ENCODE data around the gene GAREM1.

DNA sequence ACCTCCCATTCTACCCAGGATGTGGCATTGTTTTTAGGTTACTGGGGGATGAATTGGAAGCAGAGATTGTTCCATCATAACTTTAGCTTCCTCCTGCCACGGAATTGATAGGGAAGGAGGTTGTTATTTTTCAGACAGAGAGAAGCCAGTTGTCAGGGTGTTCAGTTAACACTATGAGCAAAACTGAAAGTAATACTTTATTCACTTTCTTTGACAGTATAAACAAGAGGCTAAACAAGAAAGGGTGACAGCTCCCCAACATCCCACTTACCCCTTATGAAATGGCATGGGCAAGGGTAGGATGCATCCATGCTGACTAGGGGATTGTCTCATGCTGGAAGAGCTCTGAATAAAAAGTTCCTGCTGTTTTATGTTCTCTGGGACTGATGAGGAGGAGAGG is 36.4 kb upstream of the GAREM1 start:
- no peak for TF ChIP-seq JAZF1 (CRISPR knock-in tag; IDR thresholded peaks at IDR 0.05)
- no peak for TF ChIP-seq NFE2L1 (CRISPR knock-in tag; IDR thresholded peaks at IDR 0.05)
- TF ChIP-seq, protein P1, sequence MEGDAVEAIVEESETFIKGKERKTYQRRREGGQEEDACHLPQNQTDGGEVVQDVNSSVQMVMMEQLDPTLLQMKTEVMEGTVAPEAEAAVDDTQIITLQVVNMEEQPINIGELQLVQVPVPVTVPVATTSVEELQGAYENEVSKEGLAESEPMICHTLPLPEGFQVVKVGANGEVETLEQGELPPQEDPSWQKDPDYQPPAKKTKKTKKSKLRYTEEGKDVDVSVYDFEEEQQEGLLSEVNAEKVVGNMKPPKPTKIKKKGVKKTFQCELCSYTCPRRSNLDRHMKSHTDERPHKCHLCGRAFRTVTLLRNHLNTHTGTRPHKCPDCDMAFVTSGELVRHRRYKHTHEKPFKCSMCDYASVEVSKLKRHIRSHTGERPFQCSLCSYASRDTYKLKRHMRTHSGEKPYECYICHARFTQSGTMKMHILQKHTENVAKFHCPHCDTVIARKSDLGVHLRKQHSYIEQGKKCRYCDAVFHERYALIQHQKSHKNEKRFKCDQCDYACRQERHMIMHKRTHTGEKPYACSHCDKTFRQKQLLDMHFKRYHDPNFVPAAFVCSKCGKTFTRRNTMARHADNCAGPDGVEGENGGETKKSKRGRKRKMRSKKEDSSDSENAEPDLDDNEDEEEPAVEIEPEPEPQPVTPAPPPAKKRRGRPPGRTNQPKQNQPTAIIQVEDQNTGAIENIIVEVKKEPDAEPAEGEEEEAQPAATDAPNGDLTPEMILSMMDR (IDR thresholded peaks at IDR 0.05): no peak
- no peak for TF ChIP-seq JUN (CRISPR knock-in tag; IDR thresholded peaks at IDR 0.05)
- no peak for TF ChIP-seq IRF2 (CRISPR knock-in tag; IDR thresholded peaks at IDR 0.05; ENCODE audit: borderline replicate concordance, low read depth)
- TF ChIP-seq, protein P2, sequence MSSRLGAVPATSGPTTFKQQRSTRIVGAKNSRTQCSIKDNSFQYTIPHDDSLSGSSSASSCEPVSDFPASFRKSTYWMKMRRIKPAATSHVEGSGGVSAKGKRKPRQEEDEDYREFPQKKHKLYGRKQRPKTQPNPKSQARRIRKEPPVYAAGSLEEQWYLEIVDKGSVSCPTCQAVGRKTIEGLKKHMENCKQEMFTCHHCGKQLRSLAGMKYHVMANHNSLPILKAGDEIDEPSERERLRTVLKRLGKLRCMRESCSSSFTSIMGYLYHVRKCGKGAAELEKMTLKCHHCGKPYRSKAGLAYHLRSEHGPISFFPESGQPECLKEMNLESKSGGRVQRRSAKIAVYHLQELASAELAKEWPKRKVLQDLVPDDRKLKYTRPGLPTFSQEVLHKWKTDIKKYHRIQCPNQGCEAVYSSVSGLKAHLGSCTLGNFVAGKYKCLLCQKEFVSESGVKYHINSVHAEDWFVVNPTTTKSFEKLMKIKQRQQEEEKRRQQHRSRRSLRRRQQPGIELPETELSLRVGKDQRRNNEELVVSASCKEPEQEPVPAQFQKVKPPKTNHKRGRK (CRISPR knock-in tag; IDR thresholded peaks at IDR 0.05; ENCODE audit: borderline replicate concordance): no peak
- TF ChIP-seq NFYB (CRISPR knock-in tag; conservative IDR thresholded peaks at IDR 0.05; ENCODE audit: low read depth): no peak
- no peak for TF ChIP-seq GABPB1 (CRISPR knock-in tag; IDR thresholded peaks at IDR 0.05)
- TF ChIP-seq ZBTB43 (CRISPR knock-in tag; IDR thresholded peaks at IDR 0.05): no peak
- TF ChIP-seq ZNF281 (CRISPR knock-in tag; IDR thresholded peaks at IDR 0.05): no peak
- TF ChIP-seq SMAD3 (CRISPR knock-in tag; IDR thresholded peaks at IDR 0.05; ENCODE audit: borderline replicate concordance): no peak
- TF ChIP-seq, protein P3, sequence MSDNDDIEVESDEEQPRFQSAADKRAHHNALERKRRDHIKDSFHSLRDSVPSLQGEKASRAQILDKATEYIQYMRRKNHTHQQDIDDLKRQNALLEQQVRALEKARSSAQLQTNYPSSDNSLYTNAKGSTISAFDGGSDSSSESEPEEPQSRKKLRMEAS (CRISPR knock-in tag; IDR thresholded peaks at IDR 0.05): no peak
- TF ChIP-seq ARID4B (CRISPR knock-in tag; IDR thresholded peaks at IDR 0.05; ENCODE audit: borderline replicate concordance): no peak
